NCI-H2196 treated with DMSO at 0.1 percent for 48 hours (cell line): ENCODE data around the gene TMC7.

Experiments
- DNase-seq: peaks from one replicate; lab custom pipeline; 2025; ENCODE audit not compliant: unreplicated experiment; lab: John Stamatoyannopoulos, UW

The TMC7 gene

DNA sequence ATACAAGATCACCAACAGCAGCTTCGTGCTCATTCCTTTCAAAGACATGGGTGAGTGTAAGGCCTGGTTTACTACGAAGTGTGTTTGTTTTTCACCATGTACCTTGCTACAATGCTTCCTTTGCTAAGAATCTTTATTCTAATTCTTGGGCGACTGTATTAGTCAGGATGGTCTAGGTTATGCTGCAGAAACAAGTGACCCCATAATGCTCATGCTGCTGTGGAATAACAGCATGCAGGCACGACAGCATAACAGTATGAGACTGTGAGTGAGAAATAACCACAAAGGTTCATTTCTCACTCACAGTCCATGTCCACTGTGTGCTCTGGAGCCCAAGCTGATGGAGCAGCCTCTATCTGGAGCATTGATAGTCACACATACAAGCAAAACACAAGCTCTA lies 38.0 kb downstream of the TMC7 start:
- DNase-seq: no peak

DNA sequence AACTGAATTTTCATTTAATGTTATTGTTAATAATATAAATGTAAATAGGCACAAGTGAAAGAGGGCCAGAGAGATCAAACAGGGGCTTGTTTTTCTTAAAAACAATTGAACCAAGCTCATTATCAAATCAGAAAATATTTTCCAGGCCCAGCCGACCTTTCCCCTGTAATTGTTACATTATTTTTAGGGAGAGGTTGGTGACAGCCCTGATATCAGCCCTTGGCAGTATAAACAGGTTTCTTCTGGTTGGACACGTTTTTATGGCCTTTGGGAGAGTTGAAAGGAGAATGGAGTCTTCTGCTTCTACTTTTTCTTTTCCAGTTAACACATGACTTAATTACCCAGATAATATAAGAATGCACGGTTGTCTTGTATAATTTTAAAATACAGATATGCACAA lies 43.7 kb downstream of the TMC7 start:
- no peak for DNase-seq

DNA sequence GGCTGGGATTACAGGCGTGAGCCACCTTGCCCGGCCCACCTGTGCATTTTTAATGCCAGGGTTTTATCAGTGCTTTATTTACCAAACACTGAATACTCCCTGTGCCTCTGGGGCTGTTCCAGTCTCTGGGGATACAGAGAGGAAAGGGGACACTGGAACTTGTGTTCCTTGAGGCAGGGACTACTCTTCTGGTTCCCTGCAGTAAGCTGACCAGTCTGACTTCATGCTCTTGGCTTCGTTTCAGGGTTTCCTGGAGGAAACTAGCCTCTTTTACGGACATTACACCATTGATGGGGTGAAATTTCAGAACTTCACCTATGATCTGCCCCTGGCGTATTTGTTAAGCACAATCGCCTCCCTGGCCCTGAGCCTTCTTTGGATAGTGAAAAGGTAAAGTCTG lies 46.2 kb downstream of the TMC7 start:
- no peak for DNase-seq

DNA sequence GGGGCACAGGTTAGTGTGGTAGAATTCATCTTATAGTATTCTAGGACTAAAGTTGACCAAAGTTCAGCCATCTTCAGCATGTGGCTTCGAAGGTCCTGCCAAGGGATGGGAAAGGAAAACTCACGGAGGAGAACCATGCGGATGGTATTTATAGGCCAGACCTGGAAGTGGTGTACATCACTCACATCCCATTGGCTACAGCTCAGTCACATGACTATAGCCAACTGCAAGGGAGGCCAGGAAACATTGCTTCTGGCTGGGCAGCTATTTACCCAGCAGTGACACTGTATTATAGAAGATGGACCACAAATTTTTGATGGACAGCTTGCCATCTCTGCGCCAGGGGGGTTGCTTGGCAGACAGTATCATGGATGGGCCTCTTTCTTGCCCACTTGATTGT lies 48.0 kb downstream of the TMC7 start:
- DNase-seq: no peak

DNA sequence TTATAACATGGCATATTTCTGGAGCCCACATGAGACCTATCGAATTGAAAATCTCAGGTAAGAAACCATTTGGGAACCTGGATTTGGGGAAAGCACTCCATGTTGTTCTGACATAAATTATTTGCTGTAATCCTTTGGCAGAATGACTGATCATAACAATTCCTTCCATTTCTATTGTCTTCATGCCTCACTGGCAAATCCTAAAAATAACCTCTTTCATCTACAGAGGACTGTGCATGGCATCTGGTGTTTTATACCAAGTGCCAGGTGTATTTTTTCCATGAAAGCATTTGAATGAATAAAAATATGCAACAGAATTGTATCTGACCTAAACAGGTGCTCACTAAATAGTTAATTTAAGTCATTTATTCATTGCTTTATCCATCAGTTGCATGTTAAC lies 50.0 kb downstream of the TMC7 start:
- no peak for DNase-seq

DNA sequence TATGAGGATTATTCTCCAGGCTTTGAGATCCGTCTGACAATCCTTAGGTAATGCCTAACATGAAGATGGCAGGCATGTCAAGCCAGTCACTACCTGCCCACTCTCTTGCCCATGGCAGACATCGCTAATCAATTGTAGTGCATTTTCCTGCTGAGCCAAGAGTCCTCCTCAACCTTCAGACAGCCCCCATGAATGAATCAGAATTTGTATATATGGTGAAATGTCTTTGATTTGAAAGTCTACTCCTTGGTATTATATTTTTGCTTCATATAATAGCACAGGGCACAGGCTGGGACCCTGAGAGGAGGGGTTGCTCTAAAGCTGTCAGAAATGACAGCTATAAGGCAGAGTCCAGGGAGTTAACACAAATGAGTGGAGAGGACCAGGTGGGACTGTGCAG lies 56.7 kb downstream of the TMC7 start:
- DNase-seq: no peak

DNA sequence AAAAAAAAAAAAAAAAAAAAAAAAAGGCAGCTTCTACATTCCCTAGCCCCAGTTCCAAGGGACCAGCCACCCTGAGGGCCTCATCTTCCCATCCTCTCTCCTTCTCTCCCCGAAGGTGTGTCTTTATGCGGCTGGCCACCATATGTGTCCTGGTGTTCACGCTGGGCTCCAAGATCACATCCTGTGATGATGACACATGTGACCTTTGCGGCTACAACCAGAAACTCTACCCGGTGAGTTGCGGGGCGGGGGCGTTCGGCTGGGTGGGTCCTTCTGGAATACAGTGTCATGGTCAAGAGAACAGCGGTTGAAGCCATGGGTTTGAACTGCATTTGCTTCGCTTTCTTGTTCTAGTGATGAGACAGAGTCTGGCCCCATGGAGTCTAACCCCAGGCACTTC lies 61.0 kb downstream of the TMC7 start:
- no peak for DNase-seq

DNA sequence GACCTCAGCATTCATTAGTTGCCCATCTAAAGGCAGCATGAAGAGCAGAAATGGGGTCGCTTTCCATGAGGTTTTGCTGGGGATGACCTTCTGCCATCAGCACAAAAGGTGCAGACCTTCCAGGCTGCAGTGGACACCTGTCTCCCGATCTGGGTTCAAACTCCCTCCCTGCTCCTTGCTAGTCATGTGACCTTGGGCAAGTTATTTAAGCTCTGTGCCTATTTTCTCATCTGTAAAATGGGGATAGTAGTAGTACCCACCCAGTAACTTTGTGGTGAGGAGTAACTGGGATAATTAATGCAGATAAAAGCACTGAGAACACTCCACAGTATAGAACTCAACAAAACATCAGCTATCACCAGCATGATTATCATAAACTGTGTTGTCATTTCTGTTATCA lies 62.3 kb downstream of the TMC7 start:
- DNase-seq: no peak

DNA sequence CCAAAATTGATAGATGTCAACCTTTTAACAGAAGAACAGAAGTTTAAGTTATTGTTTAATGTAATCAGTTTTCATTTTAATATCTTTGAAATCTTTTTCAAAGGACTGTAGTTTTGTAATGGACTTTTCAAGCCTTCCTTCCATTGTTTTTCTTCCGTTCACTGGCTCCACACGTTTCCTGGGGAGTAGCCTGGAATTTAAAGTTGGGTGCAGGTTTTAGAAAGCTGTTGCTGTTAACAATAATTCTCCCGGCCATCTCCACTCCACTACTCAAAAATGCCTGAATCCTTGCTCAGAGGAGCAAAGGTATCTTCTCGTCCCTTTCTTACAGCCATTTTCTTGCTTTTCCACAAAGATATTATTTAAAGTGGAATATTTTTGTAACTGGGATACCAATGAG lies 79.0 kb downstream of the TMC7 start:
- no peak for DNase-seq

DNA sequence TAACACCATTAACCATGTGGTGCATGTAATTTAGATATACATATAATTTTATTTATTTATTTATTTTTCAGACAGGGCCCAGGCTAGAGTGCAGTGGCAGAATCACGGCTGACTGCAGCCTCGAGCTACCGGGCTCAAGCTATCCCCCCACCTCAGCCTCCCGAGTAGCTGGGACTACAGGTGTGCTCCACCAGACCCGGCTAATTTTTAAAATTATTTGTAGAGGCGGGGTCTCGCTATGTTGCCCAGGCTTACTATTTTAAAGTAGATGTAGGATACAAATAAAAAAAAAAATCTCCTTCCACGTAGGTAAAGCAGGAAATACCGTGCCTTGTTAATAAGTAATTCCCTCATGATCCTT lies 83.2 kb downstream of the TMC7 start:
- DNase-seq: no peak

DNA sequence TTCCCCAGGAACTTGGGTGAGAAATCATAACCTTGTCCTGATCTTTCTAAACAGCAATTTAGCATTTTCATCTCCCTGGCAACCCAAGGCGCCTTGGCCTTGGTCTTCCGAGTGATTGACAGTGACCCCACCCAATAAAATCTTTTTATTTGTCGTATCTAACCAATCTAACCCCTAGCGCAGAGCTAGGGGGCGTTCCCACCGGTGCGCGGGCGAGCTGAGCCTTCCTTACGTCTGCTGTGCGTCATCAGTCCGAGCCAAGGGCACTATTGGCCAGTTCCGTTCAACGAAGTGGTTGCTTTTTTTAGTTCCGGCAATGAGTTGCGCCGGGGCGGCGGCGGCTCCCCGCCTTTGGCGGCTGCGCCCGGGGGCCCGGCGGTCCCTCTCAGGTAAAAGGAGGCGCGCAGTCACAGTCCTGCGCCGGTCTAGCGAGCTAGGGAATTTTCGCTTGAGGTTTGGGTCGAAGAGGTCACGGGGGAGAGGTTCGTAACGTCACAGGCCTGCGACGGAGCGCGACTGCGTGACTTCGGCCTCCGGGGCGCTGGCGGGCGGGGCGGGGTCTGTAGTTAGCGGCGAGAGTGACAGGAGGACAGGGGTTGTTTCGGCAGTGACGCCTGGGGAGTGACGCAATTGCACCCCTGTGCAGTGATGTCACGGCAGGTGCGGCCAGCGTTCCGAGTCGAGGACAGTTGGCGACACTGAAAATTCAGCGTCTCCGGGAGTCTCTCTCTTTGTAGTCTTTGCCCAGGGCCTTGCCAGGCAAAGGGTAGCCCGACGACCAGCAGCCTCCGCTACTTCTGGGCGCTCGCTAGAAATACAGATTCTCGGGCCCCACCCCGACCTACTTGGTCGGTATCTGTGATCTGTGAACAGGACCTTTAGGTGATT lies 83.9 kb downstream of the TMC7 start, which contains the start of gene COQ7:
COQ7 (plus strand) TSS at position 266 of the 888 bp plus-strand sequence; CDS start at position 317, 51 bp downstream.
- peak; percentile 98 for DNase-seq

DNA sequence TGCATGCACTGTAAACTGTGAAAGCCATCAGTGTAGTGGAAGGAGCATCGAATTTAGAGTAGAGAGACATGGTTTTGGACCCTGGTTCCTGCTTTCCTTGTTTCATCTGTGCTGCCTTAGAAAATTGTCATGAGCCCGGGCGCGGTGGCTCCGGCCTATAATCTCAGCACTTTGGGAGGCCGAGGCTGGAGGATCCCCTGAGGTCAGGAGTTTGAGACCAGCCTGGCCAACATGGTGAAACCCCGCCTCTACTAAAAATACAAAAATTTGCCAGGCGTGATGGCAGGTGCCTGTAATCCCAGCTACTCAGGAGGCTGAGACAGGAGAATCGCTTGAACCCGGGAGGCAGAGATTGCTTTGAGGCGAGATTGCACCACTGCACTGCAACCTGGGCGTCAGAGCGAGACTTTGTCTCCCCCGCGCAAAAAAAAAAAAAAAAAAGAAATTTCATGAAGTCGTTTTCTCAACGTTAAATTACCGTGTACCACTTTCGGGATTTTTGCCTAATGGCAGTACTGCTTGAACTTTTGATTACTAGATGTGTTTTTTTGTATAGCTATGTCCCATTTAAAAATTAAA lies 84.6 kb downstream of the TMC7 start:
- DNase-seq: no peak

DNA sequence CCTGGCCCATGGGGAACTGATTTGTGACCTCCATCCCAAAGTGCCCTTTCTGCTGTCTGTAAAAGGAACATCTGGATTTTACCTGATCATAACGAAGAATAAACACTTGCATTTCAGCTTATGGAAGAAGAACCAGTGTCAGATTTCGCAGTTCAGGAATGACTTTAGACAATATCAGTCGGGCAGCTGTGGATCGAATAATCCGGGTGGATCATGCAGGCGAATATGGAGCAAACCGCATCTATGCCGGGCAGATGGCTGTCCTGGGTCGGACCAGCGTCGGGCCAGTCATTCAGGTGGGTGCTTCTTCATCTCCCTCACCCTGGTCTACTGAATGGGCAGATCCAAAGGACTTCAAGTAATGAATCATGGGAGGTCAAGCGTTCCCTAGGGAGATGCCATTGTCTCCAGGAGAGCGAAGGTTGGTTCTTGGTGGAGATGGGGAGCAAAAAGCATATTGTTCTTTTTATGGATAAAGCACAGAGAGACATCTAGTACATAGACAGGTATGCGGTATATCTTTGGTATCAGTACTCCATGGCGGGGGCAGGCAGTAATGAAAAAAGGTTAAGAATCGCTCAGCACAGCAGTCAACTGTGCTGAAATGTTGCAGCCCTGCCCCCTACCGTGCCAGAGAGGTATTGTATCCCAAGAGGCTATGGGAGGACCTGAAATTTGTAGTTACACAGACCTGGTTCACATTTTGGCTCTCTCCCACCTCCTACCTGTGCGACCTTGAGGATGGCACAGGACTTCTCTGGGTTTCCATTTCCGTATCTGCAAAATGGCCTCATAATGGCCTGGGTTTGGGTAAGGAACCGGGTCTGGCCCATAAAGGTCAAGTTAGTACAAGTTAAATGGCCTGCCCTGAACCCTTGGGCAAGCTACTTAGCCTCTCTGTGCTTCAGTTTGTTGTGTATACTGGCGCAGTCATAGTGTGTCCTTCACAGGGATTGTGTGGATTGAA lies 88.4 kb downstream of the TMC7 start:
- DNase-seq: no peak

DNA sequence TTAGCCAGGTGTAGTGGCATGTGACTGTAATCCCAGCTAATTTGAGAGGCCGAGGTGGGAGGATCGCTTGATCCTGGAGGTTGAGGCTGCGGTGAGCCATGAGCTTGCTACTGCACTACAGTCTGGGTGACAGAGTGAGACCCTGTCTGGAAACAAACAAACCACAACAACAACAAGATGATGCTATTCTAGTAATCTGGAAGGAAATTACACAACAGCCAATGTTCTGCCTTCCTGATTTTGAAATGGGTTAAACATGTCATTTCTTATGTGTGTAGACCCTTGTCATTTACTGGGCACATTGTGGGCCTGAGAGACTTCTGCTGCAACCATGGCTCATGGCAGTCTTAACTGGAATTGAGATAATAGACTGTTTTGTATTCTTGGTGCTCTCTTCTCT lies 89.6 kb downstream of the TMC7 start:
- DNase-seq: no peak

DNA sequence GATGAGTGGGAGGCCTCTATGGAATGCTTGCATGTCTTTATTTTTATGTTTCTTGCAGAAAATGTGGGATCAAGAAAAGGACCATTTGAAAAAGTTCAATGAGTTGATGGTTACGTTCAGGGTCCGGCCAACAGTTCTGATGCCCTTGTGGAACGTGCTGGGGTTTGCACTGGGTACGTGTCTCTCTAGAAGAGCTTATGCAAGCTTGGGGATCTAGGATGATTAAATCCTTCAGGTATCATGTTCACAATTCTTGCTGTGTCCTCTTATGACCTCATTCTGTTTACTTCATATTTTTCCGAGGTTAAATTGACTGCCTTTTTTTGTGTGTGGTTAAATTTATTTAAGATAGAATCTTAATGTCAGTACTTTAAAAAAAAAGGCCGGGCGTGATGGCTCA lies 90.1 kb downstream of the TMC7 start:
- no peak for DNase-seq

DNA sequence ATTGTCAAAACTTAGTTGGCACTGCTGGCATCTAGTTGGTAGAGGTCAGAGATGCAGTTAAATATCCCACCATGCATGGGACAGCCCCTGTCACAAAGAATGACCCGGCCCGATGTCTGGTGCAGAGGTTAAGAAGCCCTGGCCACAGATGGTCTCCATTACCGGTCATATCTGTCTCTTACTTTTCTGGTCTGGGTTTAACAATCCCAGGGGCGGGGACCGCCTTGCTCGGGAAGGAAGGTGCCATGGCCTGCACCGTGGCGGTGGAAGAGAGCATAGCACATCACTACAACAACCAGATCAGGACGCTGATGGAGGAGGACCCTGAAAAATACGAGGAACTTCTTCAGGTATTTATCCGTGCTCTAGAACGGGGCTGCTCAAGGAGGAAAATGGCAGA lies 91.8 kb downstream of the TMC7 start:
- no peak for DNase-seq

DNA sequence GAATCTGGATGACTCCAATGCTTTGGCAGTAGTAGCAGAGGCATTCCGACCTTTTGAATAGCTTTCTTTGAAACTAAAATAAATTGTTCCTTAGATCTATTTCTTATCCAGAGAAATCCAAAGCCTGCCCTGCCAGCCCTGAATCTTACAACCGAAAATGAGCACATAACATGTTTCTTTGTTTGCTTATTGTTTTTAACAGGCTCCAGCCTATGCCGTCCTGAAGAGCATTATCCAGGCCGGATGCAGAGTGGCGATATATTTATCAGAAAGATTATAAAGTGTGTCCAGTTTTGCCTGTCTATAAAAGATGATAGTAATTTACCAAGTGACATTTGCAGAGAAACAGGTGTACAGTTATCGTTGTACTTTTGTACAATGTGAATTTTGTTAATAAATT lies 94.1 kb downstream of the TMC7 start:
- DNase-seq: no peak

DNA sequence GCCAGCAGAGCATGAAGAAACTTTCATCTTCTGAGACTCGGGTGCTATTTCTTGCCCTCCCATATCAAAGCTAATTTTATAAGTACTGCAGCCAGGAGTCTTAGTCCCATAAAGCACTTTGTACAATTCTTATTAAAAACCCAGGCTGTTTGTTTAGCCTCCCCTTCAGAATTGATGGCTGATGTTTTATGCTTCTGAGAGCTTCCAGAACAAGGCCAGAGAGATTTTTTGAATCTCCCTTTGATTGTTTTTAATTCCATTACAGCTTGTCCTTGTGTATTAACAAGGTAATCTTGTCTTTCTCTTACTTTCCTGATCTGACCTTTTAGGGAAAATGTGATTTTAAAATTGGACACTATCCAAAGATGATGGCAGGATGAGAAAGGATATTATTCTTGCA lies 99.9 kb downstream of the TMC7 start:
- DNase-seq: no peak

DNA sequence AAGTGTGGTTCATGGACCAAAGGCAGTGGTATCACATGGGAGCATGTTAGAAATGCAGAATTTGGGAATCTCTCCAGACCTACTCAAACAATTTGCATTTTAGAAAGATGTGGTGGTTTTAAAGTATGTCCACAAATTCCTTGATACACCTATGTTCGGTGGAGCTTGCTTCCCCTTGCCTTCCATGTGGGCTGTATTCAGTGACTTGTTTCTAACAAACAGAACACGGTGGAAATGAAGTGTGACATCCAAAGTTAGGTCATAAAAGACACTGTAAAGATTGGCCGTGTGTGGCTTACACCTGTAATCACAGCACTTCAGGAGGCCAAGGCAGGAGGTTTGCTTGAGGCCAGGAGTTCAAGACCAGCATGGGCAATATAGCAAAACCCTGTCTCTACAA lies 100.4 kb downstream of the TMC7 start:
- DNase-seq: no peak

DNA sequence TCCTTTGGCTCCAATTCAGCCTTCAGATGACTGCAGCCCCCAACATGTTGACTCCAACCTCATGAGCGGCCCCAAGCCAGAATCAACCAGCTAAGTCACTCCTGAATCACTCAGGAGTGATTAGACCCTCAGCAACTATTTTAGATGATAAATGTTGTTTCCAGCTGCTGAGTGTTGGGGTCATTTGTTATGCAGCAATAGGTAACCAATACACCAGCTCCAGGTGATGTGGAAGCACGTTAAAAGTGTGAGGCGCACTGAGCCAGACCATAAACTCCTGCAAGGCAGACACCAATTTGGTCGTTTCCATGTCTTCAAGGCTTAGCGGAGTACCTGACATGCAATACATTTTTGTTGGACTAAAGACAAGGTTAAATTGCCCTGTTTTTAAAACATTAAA lies 101.1 kb downstream of the TMC7 start:
- DNase-seq: no peak

DNA sequence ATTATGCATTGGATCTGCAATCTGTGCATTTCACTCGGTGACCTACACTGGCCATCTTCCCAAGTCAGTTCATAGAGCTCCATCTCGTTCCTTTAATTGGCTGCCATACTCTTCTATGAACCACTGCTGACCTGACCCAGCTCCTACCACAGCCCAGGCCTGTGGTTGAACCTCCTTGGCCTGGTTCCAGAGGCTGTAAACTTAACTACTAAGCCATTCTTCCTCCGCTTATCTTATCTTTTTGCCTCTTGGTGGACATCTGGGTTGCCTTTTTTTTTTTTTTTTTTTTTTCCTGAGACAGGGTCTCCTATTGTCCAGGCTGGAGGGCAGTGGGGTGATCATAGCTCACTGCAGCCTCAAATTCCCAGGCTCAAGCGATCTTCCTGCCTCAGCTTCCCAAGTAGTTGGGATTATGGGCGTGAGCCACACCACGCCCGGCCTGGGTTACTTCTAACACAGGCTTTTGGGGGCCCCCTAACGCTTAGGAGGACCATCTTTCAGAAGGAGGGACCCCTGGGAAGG lies 102.0 kb downstream of the TMC7 start:
- DNase-seq: peak; percentile 18
